Tibial artery (tissue), 4 donors: ENCODE data around the gene XK.
A peak's percentile ranks its signal among the peaks of the same experiment; 100 is the strongest.

ENCODE experiments used
- DNase-seq, 2 donors: peaks; one replicate each; pipeline ENCODE4 v3.0.0-alpha.2; 2019
- H3K27ac ChIP-seq, 2 donors: fragments of 200-600 bp; sonication (generic) in 1 of 2; 1 replicate in 1 of 2; 2 replicates in 1 of 2; pipeline ENCODE4 v1.5.1; 2018 to 2019; ENCODE audit warnings: mild to moderate bottlenecking in 1 of 2
- H3K27me3 ChIP-seq, 2 donors: fragments of 200-600 bp; sonication (generic) in 1 of 2; one replicate each; pipeline versions ENCODE4 v1.5.1 to v1.6.0; 2016 to 2019
- H3K36me3 ChIP-seq, 3 donors: fragments of 200-600 bp; sonication (generic) in 2 of 3; one replicate each; pipeline ENCODE4 v1.5.1; 2016 to 2019; ENCODE audit warnings: mild to moderate bottlenecking in 2 of 3
- H3K4me1 ChIP-seq, 4 donors: fragments of 200-600 bp; sonication (generic) in 2 of 4; 1 replicate in 3 of 4; 2 replicates in 1 of 4; pipeline ENCODE4 v1.5.1; 2016 to 2019
- H3K4me3 ChIP-seq, 2 donors: fragments of 200-600 bp; sonication (generic) in 1 of 2; 1 replicate in 1 of 2; 2 replicates in 1 of 2; pipeline ENCODE4 v1.5.1; 2018 to 2019; ENCODE audit warnings: mild to moderate bottlenecking in 2 of 2
- H3K9me3 ChIP-seq, 3 donors: fragments of 200-600 bp; sonication (generic) in 1 of 3; one replicate each; pipeline ENCODE4 v1.5.1; 2016 to 2019
- CTCF ChIP-seq, 2 experiments: fragments of 200-600 bp in 1 of 2; fragments of 450-650 bp in 1 of 2; IDR thresholded peaks; one replicate each; pipeline ENCODE4 v1.5.1; 2017 to 2019; ENCODE audit warnings: antibody characterized with exemption in 2 of 2, mild to moderate bottlenecking in 1 of 2, moderate library complexity in 1 of 2
- intact Hi-C: fragments of 100-400 bp; cut with DNase I; formaldehyde crosslinking; loops from one replicate; pipeline ENCODE4 v1.15.0; 2023; ENCODE audit warnings: low total_unique reads

XK gene

GRCh38 chrX:37677243-37677642 lies 8.3 kb upstream of the XK start:
- Histone ChIP-seq H3K4me3 (no peak overlapping the region), H3K4me1 (no peaks in the 10 kb centered on the region), H3K36me3 (no peaks in the 10 kb centered on the region), H3K27me3 (no peaks in the 10 kb centered on the region), H3K9me3 (no peaks in the 10 kb centered on the region), H3K27ac (no peak overlapping the region)
- no peak for TF ChIP-seq CTCF (IDR thresholded peaks at IDR 0.05)
- intact Hi-C loops, result no loop called here
- DNase-seq, result no peak

- Histone ChIP-seq H3K9me3 (no peaks in the 10 kb centered on the region), H3K4me3 (no peak overlapping the region), H3K27ac (no peak overlapping the region)
Measured at GRCh38 chrX:37677765-37678164, 7.8 kb upstream of the XK start.

DNA sequence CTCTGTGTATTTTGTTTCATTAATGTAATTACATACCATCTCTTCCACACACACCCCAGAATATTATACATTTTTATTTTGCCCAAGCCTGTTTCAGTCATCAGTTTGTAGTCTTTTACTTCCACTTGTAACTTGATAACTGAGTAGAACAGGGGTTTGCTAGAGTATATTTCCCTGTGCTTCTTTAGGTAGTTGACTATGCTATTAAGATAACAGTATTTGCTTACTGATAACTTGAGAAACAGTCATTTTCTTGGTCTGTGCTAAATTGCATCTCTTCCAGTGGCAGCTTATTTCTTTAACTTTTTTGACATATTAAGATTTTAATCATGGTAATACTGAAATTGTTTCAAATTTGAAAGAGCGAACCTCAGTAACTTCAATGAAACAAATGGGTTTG lies 7.0 kb upstream of the XK start:
- no peak overlapping the region for H3K4me3 ChIP-seq
- DNase-seq, result no peak
- no peak for TF ChIP-seq CTCF (IDR thresholded peaks at IDR 0.05)
- H3K36me3 ChIP-seq, result no peaks in the 10 kb centered on the region
- H3K4me1 ChIP-seq, result no peaks in the 10 kb centered on the region
- H3K27me3 ChIP-seq, result no peaks in the 10 kb centered on the region
- no peak overlapping the region for H3K27ac ChIP-seq
- intact Hi-C loops, result no loop called here
- no peaks in the 10 kb centered on the region for H3K9me3 ChIP-seq

More at GRCh38 chrX:37677765-37678164, 7.8 kb upstream of the XK start:
- Histone ChIP-seq H3K36me3 (no peaks in the 10 kb centered on the region), H3K4me1 (no peaks in the 10 kb centered on the region), H3K27me3 (no peaks in the 10 kb centered on the region)
- no peak for TF ChIP-seq CTCF (IDR thresholded peaks at IDR 0.05)
- intact Hi-C loops, result no loop called here
- DNase-seq, result no peak

GRCh38 chrX:37679230-37679629 lies 6.4 kb upstream of the XK start:
- intact Hi-C loops, result no loop called here
- Histone ChIP-seq H3K27me3 (no peaks in the 10 kb centered on the region), H3K9me3 (no peaks in the 10 kb centered on the region), H3K4me3 (no peak overlapping the region), H3K36me3 (no peaks in the 10 kb centered on the region), H3K4me1 (peaks cover 0 to 6% (median 0%) of the 10 kb centered on the region in 4 donors), H3K27ac (no peak overlapping the region)
- no peak for TF ChIP-seq CTCF (IDR thresholded peaks at IDR 0.05)
- no peak for DNase-seq

- no peak for DNase-seq
- no peak for TF ChIP-seq CTCF (IDR thresholded peaks at IDR 0.05)
- peaks cover 0 to 10% (median 1%) of the 10 kb centered on the region in 4 donors for H3K4me1 ChIP-seq
- H3K27me3 ChIP-seq, result no peaks in the 10 kb centered on the region
- no peak overlapping the region for H3K4me3 ChIP-seq
- intact Hi-C loops, result no loop called here
- H3K27ac ChIP-seq, result no peak overlapping the region
- no peaks in the 10 kb centered on the region for H3K9me3 ChIP-seq
- H3K36me3 ChIP-seq, result no peaks in the 10 kb centered on the region
Measured at GRCh38 chrX:37679888-37680287, 5.7 kb upstream of the XK start.

DNA sequence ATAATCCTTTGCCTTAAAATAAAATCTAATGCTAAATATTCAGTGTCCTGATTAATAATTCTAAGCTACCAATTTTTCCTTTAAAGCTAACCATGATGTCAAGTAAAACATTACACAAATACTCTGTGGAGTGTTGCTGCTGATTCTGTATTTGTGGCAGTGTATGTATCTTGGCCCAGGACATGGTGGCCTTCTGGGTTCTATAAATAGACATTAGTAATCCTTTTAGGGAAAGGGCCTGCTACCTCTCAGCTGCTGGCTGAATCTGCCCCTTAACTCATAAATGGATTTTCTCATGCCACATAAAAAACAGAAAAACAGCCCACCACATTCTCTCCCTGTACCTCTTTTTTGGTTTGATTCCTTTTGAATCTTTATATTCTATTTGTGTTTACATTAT lies 1.2 kb upstream of the XK start:
- no peak for TF ChIP-seq CTCF (IDR thresholded peaks at IDR 0.05)
- peak overlapping the region; percentile 83 to 91 for H3K27ac ChIP-seq
- H3K36me3 ChIP-seq, result no peaks in the 10 kb centered on the region
- H3K9me3 ChIP-seq, result no peaks in the 10 kb centered on the region
- H3K4me1 ChIP-seq, result peaks cover 0 to 19% (median 1%) of the 10 kb centered on the region in 4 donors
- H3K4me3 ChIP-seq, result no peak overlapping the region
- no peak for DNase-seq
- intact Hi-C loops, result no loop called here
- no peaks in the 10 kb centered on the region for H3K27me3 ChIP-seq
